Prostate gland (tissue), 2 donors: ENCODE measurements around the gene PNLDC1.

Source experiments
- CTCF ChIP-seq, 4 experiments: fragments of 200-600 bp in 2 of 4; fragments of 450-650 bp in 2 of 4; sonication (generic) in 2 of 4; IDR thresholded peaks; 1 replicate in 3 of 4; 2 replicates in 1 of 4; pipeline ENCODE4 v1.5.1; 2016 to 2019; ENCODE audit warnings: antibody characterized with exemption in 4 of 4, mild to moderate bottlenecking in 2 of 4, moderate library complexity in 2 of 4
- POLR2A ChIP-seq: fragments of 450-650 bp; IDR thresholded peaks from one replicate; pipeline ENCODE4 v1.6.1; 2016; ENCODE audit warnings: antibody characterized with exemption, mild to moderate bottlenecking
- POLR2AphosphoS5 ChIP-seq: sonication (generic); formaldehyde crosslinking; IDR thresholded peaks from one replicate; pipeline ENCODE4 v1.6.1; 2017; ENCODE audit warnings: antibody characterized with exemption

GRCh38 chr6:159821122-159821521, 21.0 kb downstream of the PNLDC1 start:
- TF ChIP-seq CTCF (IDR thresholded peaks at IDR 0.05) (no peak), POLR2AphosphoS5 (no peak), POLR2A (no peak)
